OCI-LY7 (cell line): Measurements from ENCODE around the gene PIK3R4. TPM values are rescaled to one million over a fixed set of nuclear protein-coding genes. Genes with fewer than 3 reads are reported as not detected.

ENCODE experiments used
- BruUV-seq: library from RNA; stranded (reverse); fragments of 400-500 nt; replicated peaks from 2 replicates; lab custom pipeline; 2021; lab: Mats Ljungman, UMichigan
- CTCF ChIA-PET: fragments of 300-600 bp; sonication (Branson Sonifier 250); formaldehyde crosslinking; loops from one replicate; lab custom pipeline; 2022; ENCODE audit warnings: antibody characterized with exemption; ENCODE audit not compliant: unreplicated experiment; lab: Charles Lee
- POLR2A ChIA-PET: fragments of 300-600 bp; sonication (Branson Sonifier 250); formaldehyde crosslinking; loops from one replicate; lab custom pipeline; 2022; ENCODE audit warnings: antibody characterized with exemption; lab: Charles Lee
- DNase-seq: peaks from one replicate; pipeline ENCODE4 v3.0.0-alpha.2; 2015; ENCODE audit warnings: low spot score
- H2AFZ ChIP-seq: fragments of 200-600 bp; sonication (generic), shearing (Covaris generic); 2 replicates; pipeline ENCODE4 v1.6.1; 2014; ENCODE audit warnings: mild to moderate bottlenecking, antibody characterized with exemption, low read length, moderate library complexity
- H3K27ac ChIP-seq: fragments of 200-600 bp; sonication (generic); 2 replicates; pipeline ENCODE4 v1.5.1; 2014; ENCODE audit warnings: mixed run types, low read depth, mild to moderate bottlenecking, moderate library complexity, low read length, inconsistent platforms; ENCODE audit not compliant: poor library complexity, severe bottlenecking
- H3K36me3 ChIP-seq: fragments of 200-600 bp; sonication (generic); 2 replicates; pipeline ENCODE4 v1.6.1; 2014; ENCODE audit warnings: mild to moderate bottlenecking, antibody characterized with exemption, low read length, moderate library complexity, mixed read lengths; ENCODE audit not compliant: insufficient read depth
- H3K4me1 ChIP-seq: fragments of 200-600 bp; sonication (generic); 2 replicates; pipeline ENCODE4 v1.5.1; 2014; ENCODE audit warnings: mild to moderate bottlenecking, low read length; ENCODE audit not compliant: insufficient read depth, poor library complexity, severe bottlenecking
- H3K4me2 ChIP-seq: fragments of 200-600 bp; sonication (generic); 2 replicates; pipeline ENCODE4 v1.6.1; 2014; ENCODE audit warnings: mild to moderate bottlenecking, low read length
- H3K4me3 ChIP-seq: fragments of 200-600 bp; sonication (generic); 2 replicates; pipeline ENCODE4 v1.5.1; 2014; ENCODE audit warnings: mild to moderate bottlenecking, low read depth, low read length; ENCODE audit not compliant: poor library complexity, severe bottlenecking
- H3K79me2 ChIP-seq: fragments of 200-600 bp; sonication (generic); 2 replicates; pipeline ENCODE4 v1.6.1; 2016; ENCODE audit warnings: low read depth, mild to moderate bottlenecking, low read length, moderate library complexity, mixed read lengths; ENCODE audit not compliant: insufficient read depth
- H3K9me2 ChIP-seq: fragments of 200-600 bp; sonication (generic); 2 replicates; pipeline ENCODE4 v1.6.1; 2016; ENCODE audit warnings: mild to moderate bottlenecking, low read length, mixed read lengths; ENCODE audit not compliant: insufficient read depth
- H3K9me3 ChIP-seq: fragments of 200-600 bp; sonication (generic); 2 replicates; pipeline ENCODE4 v1.6.1; 2014; ENCODE audit warnings: mild to moderate bottlenecking, mixed run types, low read length, mixed read lengths
- H4K20me1 ChIP-seq: fragments of 200-600 bp; sonication (generic); 2 replicates; pipeline ENCODE4 v1.6.1; 2014; ENCODE audit warnings: mild to moderate bottlenecking, antibody characterized with exemption, low read length, moderate library complexity, mixed read lengths; ENCODE audit not compliant: insufficient read depth
- EZH2phosphoT487 ChIP-seq: fragments of 200-600 bp; sonication (generic); IDR thresholded peaks from 2 replicates; pipeline ENCODE4 v1.6.1; 2018; ENCODE audit warnings: low read depth, borderline replicate concordance, mild to moderate bottlenecking, mixed run types, antibody characterized with exemption, low read length, moderate library complexity, mixed read lengths
- intact Hi-C: fragments of 100-400 bp; cut with micrococcal nuclease; formaldehyde crosslinking; loops from one replicate; pipeline ENCODE4 v1.10.0; 2022; ENCODE audit not compliant: unreplicated experiment
- total RNA-seq, 2 experiments: library from RNA; depleted of rRNA in 1 of 2; stranded (reverse); fragments of >200 nt in 1 of 2; shearing (Covaris generic) in 1 of 2; gene quantifications; 2 replicates each; pipeline ENCODE4 v1.2.3, GENCODE V29; 2014 to 2022
- TF ChIP-seq, protein P1 (sequence below): fragments of 200-600 bp; sonication (generic); conservative IDR thresholded peaks from 2 replicates; pipeline ENCODE4 v1.5.1; 2014; ENCODE audit warnings: mild to moderate bottlenecking, antibody characterized with exemption, low read length, moderate library complexity, mixed read lengths

Gene PIK3R4
- total RNA-seq, 2 experiments from 2014 or later, result 28.7 to 30.3 TPM

DNA sequence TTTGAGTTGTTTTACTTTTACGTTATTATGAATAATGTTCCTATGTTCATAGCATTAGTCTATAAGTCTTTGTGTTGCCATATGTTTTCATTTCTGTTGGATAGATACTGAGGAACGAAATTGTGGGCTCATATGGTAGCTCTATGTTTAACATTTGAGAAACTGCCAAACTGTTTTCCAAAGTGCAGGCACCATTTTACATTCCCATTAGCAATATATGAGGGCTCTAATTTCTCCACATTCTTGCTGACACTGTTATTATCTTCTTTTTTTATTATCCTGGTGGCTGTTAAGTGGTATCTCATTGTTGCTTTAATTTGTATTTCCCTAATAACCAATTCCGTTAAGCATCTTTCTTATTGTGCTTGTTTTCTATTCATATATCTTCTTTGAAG, 1.8 kb upstream of the PIK3R4 start:
- peaks cover 29% of the 10 kb centered on the region for H3K79me2 ChIP-seq
- CTCF ChIA-PET, result no interaction called here
- H3K4me3 ChIP-seq, result peak overlapping the region; percentile 75
- H2AFZ ChIP-seq, result peak overlapping the region; percentile 94
- intact Hi-C loops, result loop anchor here (5.0 kb wide), 2 partner anchors 279 to 754 kb away; partner anchors contain the start of genes ASTE1, MRPL3 and NEK11
- H3K4me1 ChIP-seq, result peaks cover 31% of the 10 kb centered on the region
- no peak for DNase-seq
- H3K9me2 ChIP-seq, result no peaks in the 10 kb centered on the region
- H3K36me3 ChIP-seq, result peaks cover 16% of the 10 kb centered on the region; the same call in 1 of the 2 replicates
- H4K20me1 ChIP-seq, result no peaks in the 10 kb centered on the region; the same call in 1 of the 2 replicates
- TF ChIP-seq, protein P1, sequence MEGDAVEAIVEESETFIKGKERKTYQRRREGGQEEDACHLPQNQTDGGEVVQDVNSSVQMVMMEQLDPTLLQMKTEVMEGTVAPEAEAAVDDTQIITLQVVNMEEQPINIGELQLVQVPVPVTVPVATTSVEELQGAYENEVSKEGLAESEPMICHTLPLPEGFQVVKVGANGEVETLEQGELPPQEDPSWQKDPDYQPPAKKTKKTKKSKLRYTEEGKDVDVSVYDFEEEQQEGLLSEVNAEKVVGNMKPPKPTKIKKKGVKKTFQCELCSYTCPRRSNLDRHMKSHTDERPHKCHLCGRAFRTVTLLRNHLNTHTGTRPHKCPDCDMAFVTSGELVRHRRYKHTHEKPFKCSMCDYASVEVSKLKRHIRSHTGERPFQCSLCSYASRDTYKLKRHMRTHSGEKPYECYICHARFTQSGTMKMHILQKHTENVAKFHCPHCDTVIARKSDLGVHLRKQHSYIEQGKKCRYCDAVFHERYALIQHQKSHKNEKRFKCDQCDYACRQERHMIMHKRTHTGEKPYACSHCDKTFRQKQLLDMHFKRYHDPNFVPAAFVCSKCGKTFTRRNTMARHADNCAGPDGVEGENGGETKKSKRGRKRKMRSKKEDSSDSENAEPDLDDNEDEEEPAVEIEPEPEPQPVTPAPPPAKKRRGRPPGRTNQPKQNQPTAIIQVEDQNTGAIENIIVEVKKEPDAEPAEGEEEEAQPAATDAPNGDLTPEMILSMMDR, result no peak
- no peak for TF ChIP-seq EZH2phosphoT487
- H3K9me3 ChIP-seq, result no peaks in the 10 kb centered on the region
- H3K27ac ChIP-seq, result no peak overlapping the region
- BruUV-seq, result no TSS peak
- POLR2A ChIA-PET, result interaction anchor here (1.0 to 1.9 kb wide), 5 partner anchors 10 to 634 kb away, joined by 3 to 6 read pairs (median 5); partner anchors contain the start of gene ATP2C1
- H3K4me2 ChIP-seq, result peak overlapping the region; percentile 64

DNA sequence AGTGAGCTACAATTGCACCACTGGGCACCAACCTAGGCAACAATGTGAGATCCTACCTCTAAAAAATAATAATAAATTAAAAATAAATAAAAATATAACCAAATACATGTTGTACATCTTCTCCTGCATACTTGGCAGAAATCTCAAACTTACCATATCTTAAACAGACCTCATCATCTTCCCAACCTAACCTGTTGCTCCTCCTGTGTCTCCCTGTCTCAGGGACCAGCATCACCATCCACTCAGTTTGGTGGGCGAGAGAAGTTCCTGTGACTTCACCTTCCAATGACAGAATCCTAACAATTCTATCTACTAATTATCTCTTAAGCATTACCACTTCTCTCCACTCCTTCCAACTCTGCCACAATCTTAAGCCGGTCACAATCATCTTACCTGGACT, 3.3 kb downstream of the PIK3R4 start:
- no peak overlapping the region for H3K27ac ChIP-seq
- peak overlapping the region; percentile 24 for H3K4me3 ChIP-seq
- H3K36me3 ChIP-seq, result peaks cover 58% of the 10 kb centered on the region
- H4K20me1 ChIP-seq, result no peaks in the 10 kb centered on the region; the same call in 1 of the 2 replicates
- peaks cover 37% of the 10 kb centered on the region for H3K4me1 ChIP-seq
- peaks cover 68% of the 10 kb centered on the region for H3K79me2 ChIP-seq
- peak overlapping the region; percentile 97 for H3K4me2 ChIP-seq
- no peak overlapping the region for H2AFZ ChIP-seq
- peaks cover 6% of the 10 kb centered on the region; the same call in 1 of the 2 replicates for H3K9me3 ChIP-seq
- POLR2A ChIA-PET, result interaction anchor here (0.5 to 2.0 kb wide), 4 partner anchors 11 to 491 kb away, joined by 3 to 8 read pairs (median 4); partner anchors contain the start of gene ATP2C1
- TF ChIP-seq, protein P1, result no peak
- no peak for TF ChIP-seq EZH2phosphoT487
- DNase-seq, result no peak
- no TSS peak for BruUV-seq
- CTCF ChIA-PET, result no interaction called here
- no peaks in the 10 kb centered on the region for H3K9me2 ChIP-seq
- intact Hi-C loops, result no loop called here

DNA sequence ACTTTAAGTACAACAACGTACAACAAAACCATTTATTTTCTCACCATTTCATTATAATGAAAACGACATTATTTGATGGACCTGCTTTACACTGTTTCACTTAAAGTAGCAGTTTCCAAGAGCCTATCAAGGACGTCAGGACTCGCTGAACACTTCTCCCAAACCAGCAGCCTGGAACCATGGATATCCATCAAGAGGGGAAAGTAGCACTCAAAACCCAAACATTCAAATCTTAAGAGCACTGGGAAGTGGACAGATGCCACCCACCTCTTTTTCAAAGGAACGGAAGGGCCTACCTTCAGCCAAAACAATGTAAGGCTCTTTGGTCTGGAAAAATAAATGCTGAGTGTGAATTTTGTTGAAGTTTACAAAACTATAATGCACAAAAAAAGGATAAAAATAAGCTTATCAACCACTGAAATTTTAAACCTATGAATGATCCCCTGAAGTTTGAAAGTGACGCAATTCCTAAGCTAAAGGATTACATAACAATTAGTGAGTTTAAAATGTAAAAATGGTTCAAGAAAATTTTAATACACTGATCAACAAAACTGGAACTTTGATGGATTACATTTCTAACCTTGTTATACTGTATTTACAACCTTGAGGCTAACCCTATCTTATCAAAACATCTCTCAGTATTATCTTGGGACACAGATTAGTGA, 4.6 kb downstream of the PIK3R4 start:
- POLR2A ChIA-PET, result interaction anchor here (0.8 to 2.0 kb wide), 3 partner anchors 10 to 152 kb away, joined by 4 to 8 read pairs (median 5); partner anchors contain the start of gene ATP2C1
- H3K27ac ChIP-seq, result no peak overlapping the region
- CTCF ChIA-PET, result no interaction called here
- peaks cover 71% of the 10 kb centered on the region for H3K36me3 ChIP-seq
- H3K79me2 ChIP-seq, result peaks cover 77% of the 10 kb centered on the region
- peaks cover 10% of the 10 kb centered on the region; the same call in 1 of the 2 replicates for H3K9me3 ChIP-seq
- H3K4me3 ChIP-seq, result no peak overlapping the region
- no peak for DNase-seq
- H2AFZ ChIP-seq, result no peak overlapping the region
- no TSS peak for BruUV-seq
- TF ChIP-seq, protein P1, result no peak
- TF ChIP-seq EZH2phosphoT487, result no peak
- no peaks in the 10 kb centered on the region for H3K9me2 ChIP-seq
- intact Hi-C loops, result no loop called here
- H3K4me1 ChIP-seq, result peaks cover 37% of the 10 kb centered on the region
- peak overlapping the region; percentile 58 for H3K4me2 ChIP-seq
- no peaks in the 10 kb centered on the region; the same call in 1 of the 2 replicates for H4K20me1 ChIP-seq
